NCI-H748 treated with DMSO at 0.1 percent for 48 hours (cell line): Measurements from ENCODE around the gene PAGR1.
"Not testable (repeated sequence)": the region's sequence is repeated elsewhere in the genome, so short reads cannot be mapped to it uniquely, and the experiment has no call there.

Source experiments
- DNase-seq: peaks from one replicate; lab custom pipeline; 2025; lab: John Stamatoyannopoulos, UW

Gene PAGR1

GRCh38 chr16:29791845-29792807 is 23.8 kb upstream of the PAGR1 start:
- no peak for DNase-seq

GRCh38 chr16:29793153-29793552 is 22.8 kb upstream of the PAGR1 start:
- not testable (repeated sequence) for DNase-seq

- no peak for DNase-seq
Observed at GRCh38 chr16:29794231-29794710, 21.7 kb upstream of the PAGR1 start.

GRCh38 chr16:29802416-29802935 is 13.5 kb upstream of the PAGR1 start:
- DNase-seq: no peak

GRCh38 chr16:29804020-29804419 is 11.9 kb upstream of the PAGR1 start:
- DNase-seq: no peak

- DNase-seq: peak; percentile 5
Observed at GRCh38 chr16:29804455-29805231, 11.3 kb upstream of the PAGR1 start.

GRCh38 chr16:29805232-29806098 is 10.5 kb upstream of the PAGR1 start:
- peak; percentile 77 for DNase-seq

- no peak for DNase-seq
Observed at GRCh38 chr16:29806099-29806579, 9.8 kb upstream of the PAGR1 start, which contains the start of gene MAZ. MAZ (plus strand) TSS chr16:29806529; CDS start chr16:29806702, 173 bp downstream.

- peak; percentile 57 for DNase-seq
Observed at GRCh38 chr16:29806641-29807425, 9.1 kb upstream of the PAGR1 start.

GRCh38 chr16:29807426-29808218 is 8.3 kb upstream of the PAGR1 start:
- DNase-seq: peak; percentile 59

GRCh38 chr16:29808219-29808900 is 7.6 kb upstream of the PAGR1 start:
- DNase-seq: no peak

- no peak for DNase-seq
Observed at GRCh38 chr16:29809031-29809747, 6.8 kb upstream of the PAGR1 start.

GRCh38 chr16:29809850-29810698 is 5.9 kb upstream of the PAGR1 start:
- DNase-seq: no peak

- no peak for DNase-seq
Observed at GRCh38 chr16:29810699-29811169, 5.2 kb upstream of the PAGR1 start.

- peak; percentile 67 for DNase-seq
Observed at GRCh38 chr16:29811170-29811895, 4.6 kb upstream of the PAGR1 start.

GRCh38 chr16:29811896-29812665 is 3.9 kb upstream of the PAGR1 start, which contains the start of gene PRRT2:
PRRT2 (plus strand) TSS chr16:29812193; CDS start chr16:29813055, 862 bp downstream.
- DNase-seq: peak; percentile 34
